ENCODE results near the gene SPATA2. TPM values are rescaled to one million over a fixed set of nuclear protein-coding genes. Genes with fewer than 3 reads are reported as not detected.

SPATA2 gene
- total and polyA plus RNA-seq, 2 of the 13 experiments (the other 11 are each of a cell fraction or from before 2014, with no cell fraction given) = 3.2 to 8.7 TPM

- TF ChIP-seq ZNF75D (CRISPR knock-in tag; IDR thresholded peaks at IDR 0.05; ENCODE audit: borderline replicate concordance) = no peak
- TF ChIP-seq, protein P1, sequence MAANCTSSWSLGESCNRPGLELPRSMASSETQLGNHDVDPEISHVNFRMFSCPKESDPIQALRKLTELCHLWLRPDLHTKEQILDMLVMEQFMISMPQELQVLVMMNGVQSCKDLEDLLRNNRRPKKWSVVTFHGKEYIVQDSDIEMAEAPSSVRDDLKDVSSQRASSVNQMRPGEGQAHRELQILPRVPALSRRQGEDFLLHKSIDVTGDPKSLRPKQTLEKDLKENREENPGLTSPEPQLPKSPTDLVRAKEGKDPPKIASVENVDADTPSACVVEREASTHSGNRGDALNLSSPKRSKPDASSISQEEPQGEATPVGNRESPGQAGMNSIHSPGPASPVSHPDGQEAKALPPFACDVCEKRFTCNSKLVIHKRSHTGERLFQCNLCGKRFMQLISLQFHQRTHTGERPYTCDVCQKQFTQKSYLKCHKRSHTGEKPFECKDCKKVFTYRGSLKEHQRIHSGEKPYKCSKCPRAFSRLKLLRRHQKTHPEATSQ (CRISPR knock-in tag; IDR thresholded peaks at IDR 0.05; ENCODE audit: borderline replicate concordance) = 0 out of 2 replicates have a peak, but pooled peaks have one; percentile 75
- TF ChIP-seq SUZ12 (IDR thresholded peaks at IDR 0.05; ENCODE audit: low read depth, low read length) = no peak
- TF ChIP-seq, protein P2, sequence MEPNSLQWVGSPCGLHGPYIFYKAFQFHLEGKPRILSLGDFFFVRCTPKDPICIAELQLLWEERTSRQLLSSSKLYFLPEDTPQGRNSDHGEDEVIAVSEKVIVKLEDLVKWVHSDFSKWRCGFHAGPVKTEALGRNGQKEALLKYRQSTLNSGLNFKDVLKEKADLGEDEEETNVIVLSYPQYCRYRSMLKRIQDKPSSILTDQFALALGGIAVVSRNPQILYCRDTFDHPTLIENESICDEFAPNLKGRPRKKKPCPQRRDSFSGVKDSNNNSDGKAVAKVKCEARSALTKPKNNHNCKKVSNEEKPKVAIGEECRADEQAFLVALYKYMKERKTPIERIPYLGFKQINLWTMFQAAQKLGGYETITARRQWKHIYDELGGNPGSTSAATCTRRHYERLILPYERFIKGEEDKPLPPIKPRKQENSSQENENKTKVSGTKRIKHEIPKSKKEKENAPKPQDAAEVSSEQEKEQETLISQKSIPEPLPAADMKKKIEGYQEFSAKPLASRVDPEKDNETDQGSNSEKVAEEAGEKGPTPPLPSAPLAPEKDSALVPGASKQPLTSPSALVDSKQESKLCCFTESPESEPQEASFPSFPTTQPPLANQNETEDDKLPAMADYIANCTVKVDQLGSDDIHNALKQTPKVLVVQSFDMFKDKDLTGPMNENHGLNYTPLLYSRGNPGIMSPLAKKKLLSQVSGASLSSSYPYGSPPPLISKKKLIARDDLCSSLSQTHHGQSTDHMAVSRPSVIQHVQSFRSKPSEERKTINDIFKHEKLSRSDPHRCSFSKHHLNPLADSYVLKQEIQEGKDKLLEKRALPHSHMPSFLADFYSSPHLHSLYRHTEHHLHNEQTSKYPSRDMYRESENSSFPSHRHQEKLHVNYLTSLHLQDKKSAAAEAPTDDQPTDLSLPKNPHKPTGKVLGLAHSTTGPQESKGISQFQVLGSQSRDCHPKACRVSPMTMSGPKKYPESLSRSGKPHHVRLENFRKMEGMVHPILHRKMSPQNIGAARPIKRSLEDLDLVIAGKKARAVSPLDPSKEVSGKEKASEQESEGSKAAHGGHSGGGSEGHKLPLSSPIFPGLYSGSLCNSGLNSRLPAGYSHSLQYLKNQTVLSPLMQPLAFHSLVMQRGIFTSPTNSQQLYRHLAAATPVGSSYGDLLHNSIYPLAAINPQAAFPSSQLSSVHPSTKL (CRISPR knock-in tag; IDR thresholded peaks at IDR 0.05) = 0 out of 2 replicates have a peak, but pooled peaks have one; percentile 16
- 0 out of 2 replicates have a peak, but pooled peaks have one; percentile 24 for TF ChIP-seq ELF3 (CRISPR knock-in tag; IDR thresholded peaks at IDR 0.05)
- TF ChIP-seq, protein P3, sequence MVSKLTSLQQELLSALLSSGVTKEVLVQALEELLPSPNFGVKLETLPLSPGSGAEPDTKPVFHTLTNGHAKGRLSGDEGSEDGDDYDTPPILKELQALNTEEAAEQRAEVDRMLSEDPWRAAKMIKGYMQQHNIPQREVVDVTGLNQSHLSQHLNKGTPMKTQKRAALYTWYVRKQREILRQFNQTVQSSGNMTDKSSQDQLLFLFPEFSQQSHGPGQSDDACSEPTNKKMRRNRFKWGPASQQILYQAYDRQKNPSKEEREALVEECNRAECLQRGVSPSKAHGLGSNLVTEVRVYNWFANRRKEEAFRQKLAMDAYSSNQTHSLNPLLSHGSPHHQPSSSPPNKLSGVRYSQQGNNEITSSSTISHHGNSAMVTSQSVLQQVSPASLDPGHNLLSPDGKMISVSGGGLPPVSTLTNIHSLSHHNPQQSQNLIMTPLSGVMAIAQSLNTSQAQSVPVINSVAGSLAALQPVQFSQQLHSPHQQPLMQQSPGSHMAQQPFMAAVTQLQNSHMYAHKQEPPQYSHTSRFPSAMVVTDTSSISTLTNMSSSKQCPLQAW (CRISPR knock-in tag; IDR thresholded peaks at IDR 0.05) = peak; percentile 38; the same call in 1 of the 2 replicates
Measured at GRCh38 chr20:49888212-49889000, 26.9 kb downstream of the SPATA2 start (continued).

Measured in HepG2 (cell line).